CD14-positive monocyte (primary cell): ENCODE results near the gene SHQ1. TPM values are rescaled to one million over a fixed set of nuclear protein-coding genes. Genes with fewer than 3 reads are reported as not detected.

Experiments
- DNase-seq, 3 donors: peaks; one replicate each; pipeline ENCODE4 v3.0.0-alpha.2; 2011 to 2022
- H2AFZ ChIP-seq: 2 replicates; pipeline ENCODE4 v1.6.0; 2012; ENCODE audit warnings: mild to moderate bottlenecking, low read depth, low read length, inconsistent platforms; ENCODE audit not compliant: insufficient read depth, poor library complexity, severe bottlenecking
- H3K27ac ChIP-seq, 2 donors: 1 replicate in 1 of 2; 2 replicates in 1 of 2; pipeline ENCODE4 v1.5.1; 2012 to 2013; ENCODE audit warnings: low read length in 2 of 2, control low read depth in 1 of 2, inconsistent platforms in 1 of 2, low read depth in 1 of 2, mild to moderate bottlenecking in 1 of 2
- H3K27me3 ChIP-seq, 2 donors: one replicate each; pipeline versions ENCODE4 v1.6.0 to v1.6.1; 2011 to 2013; ENCODE audit warnings: low read length in 2 of 2; ENCODE audit not compliant: control insufficient read depth in 2 of 2, insufficient read depth in 2 of 2
- H3K36me3 ChIP-seq, 2 donors: replicated peaks in 1 of 2; 1 replicate in 1 of 2; 2 replicates in 1 of 2; pipeline versions ENCODE4 v1.5.1 to v1.6.1; 2012 to 2013; ENCODE audit warnings: low read length in 2 of 2, control low read depth in 1 of 2, inconsistent platforms in 1 of 2, mild to moderate bottlenecking in 1 of 2; ENCODE audit not compliant: insufficient read depth in 2 of 2, control insufficient read depth in 1 of 2
- H3K4me1 ChIP-seq, 2 donors: 1 replicate in 1 of 2; 2 replicates in 1 of 2; pipeline versions ENCODE4 v1.5.1 to v1.6.1; 2012 to 2013; ENCODE audit warnings: low read length in 2 of 2, control low read depth in 1 of 2, inconsistent platforms in 1 of 2, mild to moderate bottlenecking in 1 of 2, moderate library complexity in 1 of 2; ENCODE audit not compliant: insufficient read depth in 2 of 2, control insufficient read depth in 1 of 2
- H3K4me2 ChIP-seq: replicated peaks from 2 replicates; pipeline ENCODE3; 2012; ENCODE audit warnings: low read length, moderate library complexity, mild to moderate bottlenecking; ENCODE audit not compliant: poor library complexity, severe bottlenecking; ENCODE audit errors: extremely low read depth
- H3K4me3 ChIP-seq, 3 experiments: fragments of 200-600 bp in 1 of 3; sonication (generic) in 1 of 3; replicated peaks in 1 of 3; 1 replicate in 2 of 3; 2 replicates in 1 of 3; pipeline ENCODE4 v1.5.1; 2011 to 2013; ENCODE audit warnings: low read length in 3 of 3, mild to moderate bottlenecking in 3 of 3, control low read depth in 2 of 3, low read depth in 2 of 3, inconsistent platforms in 1 of 3, moderate library complexity in 1 of 3
- H3K79me2 ChIP-seq: 2 replicates; pipeline ENCODE4 v1.6.0; 2012; ENCODE audit warnings: mild to moderate bottlenecking, control low read depth, inconsistent platforms, low read length, moderate library complexity; ENCODE audit not compliant: insufficient read depth
- H3K9ac ChIP-seq: 2 replicates; pipeline ENCODE4 v1.6.0; 2017; ENCODE audit warnings: low read length, mild to moderate bottlenecking; ENCODE audit not compliant: insufficient read depth, poor library complexity, severe bottlenecking
- H3K9me3 ChIP-seq, 2 donors: replicated peaks in 1 of 2; 1 replicate in 1 of 2; 2 replicates in 1 of 2; pipeline versions ENCODE4 v1.5.1 to v1.6.1; 2012 to 2013; ENCODE audit warnings: low read length in 2 of 2, control low read depth in 1 of 2; ENCODE audit not compliant: control insufficient read depth in 1 of 2, insufficient read depth in 1 of 2
- H4K20me1 ChIP-seq: 2 replicates; pipeline ENCODE4 v1.6.0; 2012; ENCODE audit warnings: mild to moderate bottlenecking, low read length, control low read depth, moderate library complexity; ENCODE audit not compliant: insufficient read depth
- H3K27ac Mint-ChIP-seq, 7 donors: one replicate each; pipeline ENCODE4 v1.8.0; 2020; ENCODE audit warnings: mild to moderate bottlenecking in 7 of 7, mixed read lengths in 7 of 7, moderate library complexity in 6 of 7, inconsistent platforms in 2 of 7
- H3K27me3 Mint-ChIP-seq, 3 donors: one replicate each; pipeline ENCODE4 v1.8.0; 2021 to 2022; ENCODE audit warnings: low read depth in 3 of 3, mild to moderate bottlenecking in 3 of 3, mixed read lengths in 3 of 3, moderate library complexity in 3 of 3, inconsistent platforms in 1 of 3
- H3K36me3 Mint-ChIP-seq, 2 donors: one replicate each; pipeline ENCODE4 v1.8.0; 2020; ENCODE audit warnings: mixed read lengths in 2 of 2, inconsistent platforms in 1 of 2, mild to moderate bottlenecking in 1 of 2
- H3K4me1 Mint-ChIP-seq: one replicate; pipeline ENCODE4 v1.8.0; 2020; ENCODE audit warnings: mild to moderate bottlenecking, mixed read lengths
- H3K4me3 Mint-ChIP-seq, 2 donors: one replicate each; pipeline ENCODE4 v1.8.0; 2020; ENCODE audit warnings: mild to moderate bottlenecking in 2 of 2, mixed read lengths in 2 of 2, moderate library complexity in 1 of 2
- H3K9me3 Mint-ChIP-seq, 7 donors: one replicate each; pipeline ENCODE4 v1.8.0; 2020 to 2022; ENCODE audit warnings: mixed read lengths in 7 of 7, mild to moderate bottlenecking in 6 of 7, moderate library complexity in 6 of 7, inconsistent platforms in 2 of 7
- CTCF ChIP-seq: fragments of 200-600 bp; IDR thresholded peaks from one replicate; pipeline ENCODE4 v1.8.0; 2022; ENCODE audit warnings: antibody characterized with exemption, mild to moderate bottlenecking
- WGBS: methylation state at CpG from one replicate; pipeline ENCODE4 v1.1.5; 2013; ENCODE audit warnings: missing lambda C conversion rate; ENCODE audit not compliant: insufficient coverage; 5-methylcytosine and 5-hydroxymethylcytosine counted together
- intact Hi-C, 2 donors: fragments of 100-400 bp; cut with micrococcal nuclease; formaldehyde crosslinking; loops; one replicate each; pipeline versions ENCODE4 v1.15.0 to v1.15.1; 2023
- polyA plus RNA-seq, 3 donors: library from polyadenylated mRNA; depleted of rRNA in 1 of 3; unstranded in 2 of 3; stranded (reverse) in 1 of 3; fragments of 300-500 nt in 2 of 3; fragments of >200 nt in 1 of 3; fragmentation: Illumina TruSeq in 2 of 3; gene quantifications; 1 replicate in 2 of 3; 2 replicates in 1 of 3; pipeline ENCODE4 v1.2.3, GENCODE V29; 2012 to 2021

SHQ1 gene
- polyA plus RNA-seq, 3 donors = 3.5 to 31.6 (median 8.2) TPM

- no peak for DNase-seq
- Histone ChIP-seq H3K4me3 (no peak overlapping the region), H3K36me3 (peaks cover 3 to 48% of the 10 kb centered on the region in 2 donors), H3K4me1 (no peaks in the 10 kb centered on the region), H3K79me2 (no peaks in the 10 kb centered on the region), H3K4me2 (no peak overlapping the region), H3K27me3 (no peaks in the 10 kb centered on the region), H3K27ac (no peak overlapping the region), H3K9ac (no peak overlapping the region), H4K20me1 (no peaks in the 10 kb centered on the region), H2AFZ (no peak overlapping the region), H3K9me3 (no peaks in the 10 kb centered on the region)
- H3K36me3 Mint-ChIP-seq = peaks cover 35 to 59% of the 10 kb centered on the region in 2 donors
- 62% methylated on average over 2 of the region's 5 CpGs for WGBS
- peaks cover 0 to 9% (median 6%) of the 10 kb centered on the region in 3 donors for H3K27me3 Mint-ChIP-seq
- no peak for TF ChIP-seq CTCF
- no peak overlapping the region for H3K4me3 Mint-ChIP-seq
- intact Hi-C loops = no loop called here
- H3K4me1 Mint-ChIP-seq = peaks cover 7% of the 10 kb centered on the region
- H3K9me3 Mint-ChIP-seq = no peaks in the 10 kb centered on the region
- H3K27ac Mint-ChIP-seq = no peak overlapping the region
Observed at GRCh38 chr3:72768006-72768441, 80.2 kb downstream of the SHQ1 start.

GRCh38 chr3:72766866-72767265 is 81.4 kb downstream of the SHQ1 start:
- Mint-ChIP-seq H3K27me3 (peaks cover 0 to 11% (median 9%) of the 10 kb centered on the region in 3 donors), H3K27ac (no peak overlapping the region), H3K9me3 (no peaks in the 10 kb centered on the region), H3K4me1 (peaks cover 7% of the 10 kb centered on the region), H3K4me3 (no peak overlapping the region), H3K36me3 (peaks cover 47 to 70% of the 10 kb centered on the region in 2 donors)
- no peaks in the 10 kb centered on the region for H3K27me3 ChIP-seq
- no peaks in the 10 kb centered on the region for H3K4me1 ChIP-seq
- no peak overlapping the region for H3K4me2 ChIP-seq
- peaks cover 3 to 46% of the 10 kb centered on the region in 2 donors for H3K36me3 ChIP-seq
- H3K9me3 ChIP-seq = no peaks in the 10 kb centered on the region
- 86% methylated on average over 3 of the region's 5 CpGs for whole genome bisulfite sequencing
- intact Hi-C loops = no loop called here
- H3K27ac ChIP-seq = no peak overlapping the region
- no peaks in the 10 kb centered on the region for H3K79me2 ChIP-seq
- no peak for DNase-seq
- H4K20me1 ChIP-seq = no peaks in the 10 kb centered on the region
- H3K9ac ChIP-seq = no peak overlapping the region
- no peak for TF ChIP-seq CTCF
- no peak overlapping the region for H3K4me3 ChIP-seq
- no peak overlapping the region for H2AFZ ChIP-seq
